Right lobe of liver (tissue), 6 donors: ENCODE data around the gene MOCS2. TPM values are rescaled to one million over a fixed set of nuclear protein-coding genes. Genes with fewer than 3 reads are reported as not detected.

ENCODE experiments used
- ATAC-seq, 4 donors: fragments of 200-7000 bp; cut with Tn5 transposase; one replicate each; pipeline ENCODE4 v1.9.1; 2020; ENCODE audit warnings: mild to moderate bottlenecking in 4 of 4, moderate library complexity in 4 of 4
- DNase-seq, 3 donors: peaks; one replicate each; pipeline ENCODE4 v3.0.0-alpha.2; 2020
- H3K27ac ChIP-seq, 3 donors: fragments of 200-600 bp; one replicate each; pipeline ENCODE4 v1.8.0; 2022
- H3K27me3 ChIP-seq, 2 donors: fragments of 200-600 bp; one replicate each; pipeline ENCODE4 v1.8.0; 2022
- H3K36me3 ChIP-seq, 4 donors: fragments of 200-600 bp; sonication (generic) in 1 of 4; one replicate each; pipeline versions ENCODE4 v1.5.1 to v1.8.0; 2017 to 2022; ENCODE audit warnings: control low read depth in 1 of 4
- H3K4me1 ChIP-seq, 4 donors: fragments of 200-600 bp; sonication (generic) in 1 of 4; one replicate each; pipeline versions ENCODE4 v1.5.1 to v1.8.0; 2017 to 2022; ENCODE audit warnings: control low read depth in 1 of 4
- H3K4me3 ChIP-seq, 3 donors: fragments of 200-600 bp; one replicate each; pipeline ENCODE4 v1.8.0; 2022
- H3K9me3 ChIP-seq, 4 donors: fragments of 200-600 bp; sonication (generic) in 1 of 4; one replicate each; pipeline versions ENCODE4 v1.5.1 to v1.8.0; 2017 to 2022; ENCODE audit warnings: control low read depth in 1 of 4
- POLR2A ChIP-seq: fragments of 450-650 bp; IDR thresholded peaks from one replicate; pipeline ENCODE4 v1.6.1; 2017; ENCODE audit warnings: antibody characterized with exemption, mild to moderate bottlenecking
- WGBS: methylation state at CpG from one replicate; pipeline ENCODE4 v1.1.6; 2018; ENCODE audit warnings: low coverage, low lambda C conversion rate; ENCODE audit not compliant: insufficient coverage; ENCODE audit errors: missing lambda C conversion rate; 5-methylcytosine and 5-hydroxymethylcytosine counted together
- intact Hi-C, 2 donors: fragments of 100-400 bp; cut with DNase I; formaldehyde crosslinking; loops; one replicate each; pipeline versions ENCODE4 v1.11.2 to v1.14.1; 2022
- total RNA-seq, 6 experiments: library from RNA; depleted of rRNA in 2 of 6; stranded (reverse); fragments of >200 nt in 2 of 6; fragmentation: NEBNext Ultra II Directional in 3 of 6; extraction: Animal tissue kit (Norgen Biotek cat#: 25700) in 3 of 6; gene quantifications; one replicate each; pipeline versions ENCODE4 v1.1.0 to v1.2.4, GENCODE V29; 2016 to 2023
- TF ChIP-seq, protein P1 (sequence below), 4 donors: fragments of 200-600 bp in 3 of 4; fragments of 450-650 bp in 1 of 4; IDR thresholded peaks; one replicate each; pipeline versions ENCODE4 v1.5.1 to v1.8.0; 2016 to 2022; ENCODE audit warnings: antibody characterized with exemption in 4 of 4, mild to moderate bottlenecking in 2 of 4
- donor health status: DM: no; HTN: yes; CAD: no.
- donor health status: DM: no; HTN: no; CAD: no.
- donor health status: DM: no; HTN: no; CAD: no.
- donor health status: DM: no; HTN: yes; CAD: no.
- donor health status: DM: no; HTN: yes; CAD: no.

MOCS2 gene
- total RNA-seq, 6 experiments from 2014 or later, result 34.8 to 65.0 (median 44.6) TPM

DNA sequence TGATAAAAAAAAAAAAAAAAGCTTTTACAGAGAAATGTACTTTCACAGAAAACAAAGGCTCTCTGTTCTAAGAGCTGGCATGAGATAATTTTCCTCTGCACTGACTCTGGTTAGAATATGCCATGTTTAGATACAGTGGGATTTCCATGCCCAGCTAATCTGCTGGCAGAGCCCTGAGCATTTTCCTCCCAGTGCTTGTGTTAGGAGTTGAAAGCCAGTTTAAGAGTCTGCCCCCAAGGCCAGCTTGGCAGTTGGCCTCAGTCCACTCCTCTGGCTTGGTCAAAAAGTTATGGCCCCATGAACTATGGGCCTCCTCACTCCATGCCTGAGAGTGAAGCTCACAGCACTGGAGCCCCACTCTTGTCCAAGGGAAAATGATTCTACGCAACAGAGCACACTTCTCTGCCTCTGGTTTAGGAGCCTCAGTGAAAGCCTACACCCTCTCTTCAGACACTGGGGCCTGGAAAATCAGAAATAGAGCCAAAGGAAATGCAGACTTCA, 21.9 kb downstream of the MOCS2 start:
- intact Hi-C loops, result loop anchor here in 1 of 2 donors (10.0 kb wide), 1 partner anchor 143 kb away; no protein-coding TSS in a partner anchor
- H3K27ac ChIP-seq, result no peak overlapping the region

DNA sequence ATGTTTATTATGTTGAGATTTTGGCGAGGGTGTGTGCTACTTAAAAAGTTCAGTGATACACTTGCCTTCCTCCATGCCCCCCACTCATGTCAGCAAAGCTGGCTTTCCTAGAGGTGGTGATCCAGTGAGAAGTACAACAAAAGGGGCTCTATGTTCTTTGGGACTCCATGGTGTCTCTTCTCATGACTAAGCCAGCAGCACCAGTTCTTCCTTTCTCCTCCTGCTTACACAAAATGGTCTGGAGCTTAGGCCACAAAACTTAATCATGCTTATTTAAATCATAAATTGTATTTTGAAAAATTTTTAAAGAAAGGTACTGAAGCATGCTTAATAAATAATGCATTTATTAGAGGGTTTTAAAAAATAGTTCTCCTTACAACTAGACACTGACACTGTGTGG, 22.4 kb downstream of the MOCS2 start:
- DNase-seq (no peak), ATAC-seq (no peak)
- no peak overlapping the region for H3K27ac ChIP-seq
- no peaks in the 10 kb centered on the region for H3K27me3 ChIP-seq
- no peak overlapping the region for H3K4me3 ChIP-seq
- H3K9me3 ChIP-seq, result no peaks in the 10 kb centered on the region
- TF ChIP-seq POLR2A, result no peak
- TF ChIP-seq, protein P1, sequence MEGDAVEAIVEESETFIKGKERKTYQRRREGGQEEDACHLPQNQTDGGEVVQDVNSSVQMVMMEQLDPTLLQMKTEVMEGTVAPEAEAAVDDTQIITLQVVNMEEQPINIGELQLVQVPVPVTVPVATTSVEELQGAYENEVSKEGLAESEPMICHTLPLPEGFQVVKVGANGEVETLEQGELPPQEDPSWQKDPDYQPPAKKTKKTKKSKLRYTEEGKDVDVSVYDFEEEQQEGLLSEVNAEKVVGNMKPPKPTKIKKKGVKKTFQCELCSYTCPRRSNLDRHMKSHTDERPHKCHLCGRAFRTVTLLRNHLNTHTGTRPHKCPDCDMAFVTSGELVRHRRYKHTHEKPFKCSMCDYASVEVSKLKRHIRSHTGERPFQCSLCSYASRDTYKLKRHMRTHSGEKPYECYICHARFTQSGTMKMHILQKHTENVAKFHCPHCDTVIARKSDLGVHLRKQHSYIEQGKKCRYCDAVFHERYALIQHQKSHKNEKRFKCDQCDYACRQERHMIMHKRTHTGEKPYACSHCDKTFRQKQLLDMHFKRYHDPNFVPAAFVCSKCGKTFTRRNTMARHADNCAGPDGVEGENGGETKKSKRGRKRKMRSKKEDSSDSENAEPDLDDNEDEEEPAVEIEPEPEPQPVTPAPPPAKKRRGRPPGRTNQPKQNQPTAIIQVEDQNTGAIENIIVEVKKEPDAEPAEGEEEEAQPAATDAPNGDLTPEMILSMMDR (IDR thresholded peaks at IDR 0.05), result no peak
- no peaks in the 10 kb centered on the region for H3K4me1 ChIP-seq
- H3K36me3 ChIP-seq, result no peaks in the 10 kb centered on the region
- 100% methylated on average over 1 of the region's 1 CpG for WGBS
- intact Hi-C loops, result loop anchor here in 1 of 2 donors (10.0 kb wide), 1 partner anchor 142 kb away; no protein-coding TSS in a partner anchor

More for the DNA sequence above, 21.9 kb downstream of the MOCS2 start:
- H3K4me3 ChIP-seq, result no peak overlapping the region
- H3K4me1 ChIP-seq, result no peaks in the 10 kb centered on the region
- no peaks in the 10 kb centered on the region for H3K27me3 ChIP-seq
- ATAC-seq (no peak), DNase-seq (no peak)
- H3K9me3 ChIP-seq, result no peaks in the 10 kb centered on the region
- 44% methylated on average over 1 of the region's 1 CpG for WGBS
- TF ChIP-seq POLR2A, result no peak
- TF ChIP-seq, protein P1 (IDR thresholded peaks at IDR 0.05), result no peak
- H3K36me3 ChIP-seq, result no peaks in the 10 kb centered on the region

DNA sequence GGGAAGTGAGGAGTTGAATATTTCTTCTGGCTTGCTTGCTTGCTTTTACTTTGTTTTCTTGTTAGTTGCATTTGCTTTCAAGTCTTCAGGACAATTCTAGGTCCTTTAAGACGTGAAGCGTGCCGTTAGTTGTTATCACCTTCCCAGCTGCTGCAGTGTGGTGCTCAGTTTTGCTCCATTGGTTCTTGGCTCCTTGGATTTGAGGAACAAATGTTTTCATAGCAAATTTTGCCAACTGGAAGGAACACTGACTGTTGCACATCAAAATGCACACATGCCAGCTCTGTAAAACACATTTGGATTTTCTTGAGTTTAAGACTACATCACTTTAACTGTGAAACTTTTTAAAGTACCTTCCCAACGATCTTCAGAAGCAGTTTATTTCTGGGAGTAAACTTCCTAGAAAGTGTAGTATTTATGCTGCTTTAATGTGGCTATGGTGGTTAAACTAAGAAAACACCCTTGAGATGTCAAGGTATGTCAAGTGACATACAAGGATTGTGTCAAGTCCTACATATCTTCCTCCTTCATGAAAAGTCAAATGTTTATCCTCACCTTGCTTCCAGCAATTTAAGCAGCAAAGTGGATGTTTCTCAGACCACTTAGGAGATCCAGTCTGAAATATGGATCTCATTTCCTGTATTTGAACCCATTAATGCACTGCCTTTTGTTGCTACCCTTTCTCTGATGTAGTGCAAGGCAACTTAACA, 24.9 kb downstream of the MOCS2 start:
- H3K9me3 ChIP-seq, result no peaks in the 10 kb centered on the region
- no peaks in the 10 kb centered on the region for H3K36me3 ChIP-seq
- no peak for TF ChIP-seq POLR2A
- TF ChIP-seq, protein P1 (IDR thresholded peaks at IDR 0.05), result no peak
- WGBS, result 79% methylated on average over 4 of the region's 4 CpGs
- DNase-seq (no peak), ATAC-seq (no peak)
- no peaks in the 10 kb centered on the region for H3K4me1 ChIP-seq
- H3K27me3 ChIP-seq, result no peaks in the 10 kb centered on the region
- no peak overlapping the region for H3K27ac ChIP-seq
- intact Hi-C loops, result loop anchor here in 1 of 2 donors (10.0 kb wide), 1 partner anchor 140 kb away; no protein-coding TSS in a partner anchor
- H3K4me3 ChIP-seq, result no peak overlapping the region

DNA sequence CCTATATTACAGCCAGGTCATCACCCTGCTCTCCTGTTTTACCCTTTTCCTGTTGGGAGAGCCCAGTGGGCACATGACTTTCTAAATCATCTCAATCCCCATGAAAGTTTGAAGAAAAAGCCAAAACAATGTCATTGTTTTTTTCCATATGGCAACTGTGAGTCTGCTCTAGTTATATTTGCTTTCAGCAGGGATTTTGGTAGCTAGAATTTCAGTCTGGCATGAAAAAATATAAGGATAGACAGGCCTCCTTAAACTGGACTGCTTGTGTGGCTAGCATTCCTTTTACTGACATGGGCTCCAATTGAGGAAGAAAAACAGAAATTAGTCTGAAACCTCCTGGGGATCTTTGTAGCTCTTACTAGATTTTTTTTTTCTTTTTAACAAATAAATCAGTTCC, 25.6 kb downstream of the MOCS2 start:
- intact Hi-C loops, result loop anchor here in 1 of 2 donors (10.0 kb wide), 1 partner anchor 139 kb away; no protein-coding TSS in a partner anchor

More for the DNA sequence above, 25.6 kb downstream of the MOCS2 start:
- no peaks in the 10 kb centered on the region for H3K36me3 ChIP-seq
- ATAC-seq (no peak), DNase-seq (no peak)
- no peak overlapping the region for H3K4me3 ChIP-seq
- no peaks in the 10 kb centered on the region for H3K27me3 ChIP-seq
- H3K27ac ChIP-seq, result no peak overlapping the region
- no peaks in the 10 kb centered on the region for H3K9me3 ChIP-seq
- H3K4me1 ChIP-seq, result no peaks in the 10 kb centered on the region
- TF ChIP-seq, protein P1 (IDR thresholded peaks at IDR 0.05), result no peak
- TF ChIP-seq POLR2A, result no peak
